KOPT-K1 (cell line): Measurements from ENCODE around the gene PEX26.
"Not testable (repeated sequence)": the region's sequence is repeated elsewhere in the genome, so short reads cannot be mapped to it uniquely, and the experiment has no call there.

ENCODE experiments used
- H3K27ac ChIP-seq: fragments of 200-600 bp; sonication (generic); 2 replicates; pipeline ENCODE4 v1.5.1; 2016; ENCODE audit warnings: antibody characterized with exemption, mild to moderate bottlenecking, low read depth, low read length; ENCODE audit not compliant: poor library complexity, severe bottlenecking
- H3K36me3 ChIP-seq: fragments of 200-600 bp; sonication (generic); 2 replicates; pipeline ENCODE4 v1.5.1; 2017; ENCODE audit warnings: antibody characterized with exemption, mild to moderate bottlenecking, low read length, moderate library complexity; ENCODE audit not compliant: insufficient read depth
- H3K9me3 ChIP-seq: fragments of 200-600 bp; sonication (generic); 2 replicates; pipeline ENCODE4 v1.5.1; 2017; ENCODE audit warnings: antibody characterized with exemption, low read length, mild to moderate bottlenecking; ENCODE audit not compliant: insufficient read depth, poor library complexity, severe bottlenecking

Gene PEX26

DNA sequence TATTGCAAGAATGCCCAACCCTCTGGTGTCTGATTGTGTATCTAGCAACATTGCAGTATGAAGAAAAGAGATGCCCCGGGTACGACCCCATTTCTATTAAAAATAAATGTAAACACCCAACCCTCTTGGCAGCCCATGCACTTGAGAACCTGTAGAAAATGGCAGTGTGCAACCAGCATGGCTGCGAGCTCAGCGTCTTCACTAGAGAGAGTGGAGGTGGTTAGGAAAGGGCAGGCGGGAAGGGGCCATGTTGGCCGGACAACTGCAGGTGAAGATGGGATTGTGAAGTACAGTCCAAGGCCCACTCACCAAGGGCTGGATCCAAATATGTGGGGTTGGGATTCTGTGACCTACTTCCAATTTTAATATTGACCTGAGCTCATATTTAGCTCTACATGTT lies 15.9 kb downstream of the PEX26 start:
- H3K9me3 ChIP-seq: peaks cover 4% of the 10 kb centered on the region
- H3K27ac ChIP-seq: no peak overlapping the region
- H3K36me3 ChIP-seq: peaks cover 70% of the 10 kb centered on the region

DNA sequence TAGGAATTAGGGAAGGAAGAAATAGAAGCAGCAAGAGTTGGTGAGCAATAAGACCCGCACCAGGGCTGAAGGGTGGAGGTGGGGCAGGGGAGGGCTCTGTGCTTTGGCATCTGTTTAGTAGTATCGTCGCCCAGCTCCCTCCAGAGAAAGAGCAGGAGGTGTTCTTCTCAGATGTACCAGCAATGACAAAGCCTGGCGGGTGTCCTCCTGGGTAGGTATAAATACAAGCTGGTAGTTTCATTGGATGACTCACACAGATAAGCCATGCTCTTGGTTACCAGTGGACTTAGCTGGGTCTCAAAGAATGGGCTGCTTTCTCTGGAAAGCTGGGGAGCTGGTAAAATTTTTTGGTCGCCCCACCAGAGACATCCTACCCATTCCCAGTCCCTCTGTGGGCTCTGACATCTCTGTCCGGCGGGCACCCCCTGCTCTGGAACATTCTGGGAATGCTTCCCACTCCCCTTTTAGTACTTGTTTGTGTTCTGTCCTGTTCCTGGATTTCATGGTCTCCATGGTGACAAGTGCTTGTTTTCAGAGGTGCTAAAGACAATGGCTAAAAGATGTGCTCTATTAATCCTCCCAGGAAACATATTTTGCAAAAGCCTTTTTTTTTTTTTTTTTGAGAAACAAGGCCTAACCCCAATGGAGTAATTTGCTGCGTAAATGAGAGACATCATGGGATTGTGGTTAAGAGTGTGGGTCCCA lies 17.5 kb downstream of the PEX26 start:
- Histone ChIP-seq H3K36me3 (peaks cover 54% of the 10 kb centered on the region), H3K27ac (no peak overlapping the region), H3K9me3 (peaks cover 4% of the 10 kb centered on the region)

DNA sequence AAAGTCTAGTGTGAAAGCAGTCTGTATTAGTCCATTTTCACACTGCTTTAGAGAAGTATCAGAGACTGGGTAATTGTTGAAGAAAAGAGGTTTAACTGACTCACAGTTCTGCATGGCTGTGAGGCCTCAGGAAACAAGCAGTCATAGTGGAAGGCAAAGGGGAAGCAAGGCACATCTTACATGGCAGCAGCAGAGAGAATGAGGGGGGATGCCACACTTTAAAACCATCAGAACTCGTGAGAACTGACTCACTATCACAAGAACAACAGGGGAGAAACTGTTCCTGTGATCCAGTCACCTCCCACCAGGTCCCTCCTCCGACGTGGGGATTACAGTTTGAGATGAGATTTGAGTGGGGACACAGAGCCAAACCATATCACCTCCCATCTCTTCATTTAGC lies 19.0 kb downstream of the PEX26 start:
- peaks cover 4% of the 10 kb centered on the region for H3K9me3 ChIP-seq
- peaks cover 45% of the 10 kb centered on the region for H3K36me3 ChIP-seq
- H3K27ac ChIP-seq: no peak overlapping the region

DNA sequence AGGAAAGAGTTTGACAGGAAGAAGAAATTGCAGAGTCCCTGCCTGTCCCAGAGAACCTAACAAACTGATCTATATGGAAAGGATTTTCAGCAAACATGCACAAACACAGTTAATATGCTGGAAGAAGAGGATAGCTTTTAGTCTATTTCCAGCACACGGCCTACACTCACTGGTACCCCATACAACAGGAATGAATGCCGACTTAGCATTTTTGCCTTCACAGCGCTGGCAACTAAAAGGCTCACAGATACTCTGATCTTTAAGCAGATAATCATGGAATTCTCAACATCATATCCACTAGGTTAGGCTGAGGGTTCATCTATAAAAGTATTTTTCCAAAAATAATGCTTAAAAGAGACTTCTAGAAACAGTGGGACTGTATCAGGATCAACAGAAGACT lies 23.0 kb downstream of the PEX26 start:
- Histone ChIP-seq H3K9me3 (peaks cover 5% of the 10 kb centered on the region), H3K36me3 (peaks cover 23% of the 10 kb centered on the region; the same call in 1 of the 2 replicates), H3K27ac (no peak overlapping the region)

DNA sequence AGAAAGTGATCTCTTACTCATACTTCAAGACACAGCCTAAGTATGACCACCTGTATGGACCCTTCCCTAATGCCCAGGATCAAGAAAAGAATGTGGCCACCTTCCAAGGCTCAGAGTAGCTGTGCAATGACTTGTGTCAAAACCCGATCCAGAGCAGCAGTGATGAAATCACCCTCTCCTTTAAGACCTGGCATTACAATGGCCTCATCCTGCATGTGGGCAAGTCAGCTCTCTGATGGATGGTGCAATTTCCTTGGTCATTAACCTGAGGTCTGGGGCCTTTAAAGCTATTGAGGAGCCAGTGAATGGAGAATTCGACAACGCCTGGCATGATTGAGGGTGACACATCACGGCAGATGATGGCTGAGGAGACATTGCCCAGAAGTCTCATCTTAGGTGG lies 23.7 kb downstream of the PEX26 start:
- H3K9me3 ChIP-seq: peaks cover 9% of the 10 kb centered on the region
- H3K36me3 ChIP-seq: peaks cover 18% of the 10 kb centered on the region; the same call in 1 of the 2 replicates
- no peak overlapping the region for H3K27ac ChIP-seq

DNA sequence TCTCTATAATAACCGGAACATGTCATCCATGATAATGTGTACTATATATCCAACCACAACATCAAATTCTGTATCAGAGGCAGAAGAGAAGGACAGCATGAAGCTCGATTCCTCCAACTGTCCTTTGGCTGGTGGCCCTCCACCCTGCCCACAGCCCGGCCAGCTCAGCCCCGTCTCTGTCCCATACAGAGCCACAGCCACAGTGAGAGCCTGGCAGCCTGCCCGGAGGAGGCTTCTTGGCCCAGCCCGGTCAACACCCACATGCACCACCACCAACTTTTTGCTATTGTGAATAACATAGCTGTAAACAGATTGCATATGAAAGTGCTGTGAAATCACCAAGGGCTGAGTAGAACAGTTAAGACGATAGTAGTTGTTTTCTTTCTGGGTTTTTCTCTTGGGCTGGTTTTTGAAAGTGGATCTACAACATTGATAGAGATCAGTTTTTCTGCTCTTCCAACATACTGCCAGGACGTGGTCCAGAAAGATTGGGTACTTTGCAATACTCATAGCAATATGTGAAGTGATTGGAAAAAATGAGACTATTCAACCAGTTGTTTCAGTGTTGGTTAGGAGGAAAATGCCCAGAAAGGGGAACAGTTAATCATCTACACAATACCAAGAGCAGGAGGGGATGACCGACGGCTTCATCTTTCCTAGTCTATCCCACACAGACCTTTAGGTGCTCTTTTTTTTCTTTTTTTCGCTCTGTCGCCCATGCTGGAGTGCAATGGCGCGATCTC lies 25.9 kb downstream of the PEX26 start:
- Histone ChIP-seq H3K27ac (no peak overlapping the region), H3K36me3 (peaks cover 12% of the 10 kb centered on the region; the same call in 1 of the 2 replicates), H3K9me3 (peaks cover 5% of the 10 kb centered on the region)

DNA sequence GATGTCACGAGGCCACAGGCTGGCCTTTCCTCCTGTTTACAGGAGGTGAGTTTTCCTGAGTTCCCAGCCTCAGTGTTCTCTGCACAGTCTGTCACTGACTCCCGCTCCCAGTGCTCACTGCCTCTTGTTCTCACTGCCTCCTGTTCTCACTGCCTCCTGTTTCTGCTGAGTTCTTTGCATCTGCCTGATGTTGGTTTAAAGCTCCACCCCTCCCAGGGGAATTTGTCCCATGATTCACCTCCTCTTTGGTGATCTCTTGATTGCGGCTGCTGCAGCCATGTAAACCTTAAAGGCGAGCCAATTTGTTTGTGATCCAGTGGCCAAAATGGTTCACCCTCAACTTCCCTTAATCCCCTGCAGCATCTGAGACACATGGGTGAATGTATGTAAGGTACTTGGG lies 26.8 kb downstream of the PEX26 start:
- H3K9me3 ChIP-seq: peaks cover 5% of the 10 kb centered on the region
- H3K27ac ChIP-seq: no peak overlapping the region

DNA sequence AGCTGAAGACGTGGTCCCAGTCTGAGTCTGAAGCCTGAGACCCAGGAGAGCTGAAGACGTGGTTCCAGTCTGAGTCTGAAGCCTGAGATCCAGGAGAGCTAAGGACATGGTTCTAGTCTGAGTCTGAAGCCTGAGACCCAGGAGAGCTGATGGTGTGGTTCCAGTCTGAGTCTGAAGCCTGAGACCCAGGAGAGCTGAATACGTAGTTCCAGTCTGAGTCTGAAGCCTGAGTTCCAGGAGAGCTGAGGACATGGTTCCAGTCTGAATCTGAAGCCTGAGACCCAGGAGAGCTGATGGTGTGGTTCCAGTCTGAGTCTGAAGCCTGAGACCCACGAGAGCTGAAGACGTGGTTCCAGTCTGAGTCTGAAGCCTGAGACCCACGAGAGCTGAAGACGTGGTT lies 28.2 kb downstream of the PEX26 start:
- H3K36me3 ChIP-seq, H3K9me3 ChIP-seq, H3K27ac ChIP-seq: not testable (repeated sequence)

More for the DNA sequence above, 26.8 kb downstream of the PEX26 start:
- H3K36me3 ChIP-seq: peaks cover 12% of the 10 kb centered on the region; the same call in 1 of the 2 replicates

DNA sequence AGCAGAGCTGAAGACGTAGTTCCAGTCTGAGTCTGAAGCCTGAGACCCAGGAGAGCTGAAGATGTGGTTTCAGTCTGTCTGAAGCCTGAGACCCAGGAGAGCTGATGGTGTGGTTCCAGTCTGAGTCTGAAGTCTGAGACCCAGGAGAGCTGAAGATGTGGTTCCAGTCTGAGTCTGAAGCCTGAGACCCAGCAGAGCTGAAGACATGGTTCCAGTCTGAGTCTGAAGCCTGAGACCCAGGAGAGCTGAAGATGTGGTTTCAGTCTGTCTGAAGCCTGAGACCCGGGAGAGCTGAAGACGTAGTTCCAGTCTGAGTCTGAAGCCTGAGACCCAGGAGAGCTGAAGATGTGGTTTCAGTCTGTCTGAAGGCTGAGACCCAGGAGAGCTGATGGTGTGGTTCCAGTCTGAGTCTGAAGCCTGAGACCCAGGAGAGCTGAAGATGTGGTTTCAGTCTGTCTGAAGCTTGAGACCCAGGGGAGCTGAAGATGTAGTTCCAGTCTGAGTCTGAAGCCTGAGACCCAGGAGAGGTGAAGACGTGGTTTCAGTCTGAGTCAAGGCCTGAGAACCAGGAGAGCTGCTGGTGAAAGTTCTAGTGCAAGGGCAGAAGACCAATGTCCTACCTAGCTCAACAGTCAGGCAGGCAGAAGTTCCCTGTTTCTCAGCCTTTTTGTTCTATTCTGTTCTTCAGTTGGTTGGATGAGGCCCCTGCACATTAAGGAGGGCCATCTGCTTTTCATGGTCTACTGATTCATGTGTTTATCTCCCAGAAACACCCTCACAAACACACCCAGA lies 29.0 kb downstream of the PEX26 start:
- not testable (repeated sequence) for H3K36me3 ChIP-seq, H3K27ac ChIP-seq, H3K9me3 ChIP-seq

DNA sequence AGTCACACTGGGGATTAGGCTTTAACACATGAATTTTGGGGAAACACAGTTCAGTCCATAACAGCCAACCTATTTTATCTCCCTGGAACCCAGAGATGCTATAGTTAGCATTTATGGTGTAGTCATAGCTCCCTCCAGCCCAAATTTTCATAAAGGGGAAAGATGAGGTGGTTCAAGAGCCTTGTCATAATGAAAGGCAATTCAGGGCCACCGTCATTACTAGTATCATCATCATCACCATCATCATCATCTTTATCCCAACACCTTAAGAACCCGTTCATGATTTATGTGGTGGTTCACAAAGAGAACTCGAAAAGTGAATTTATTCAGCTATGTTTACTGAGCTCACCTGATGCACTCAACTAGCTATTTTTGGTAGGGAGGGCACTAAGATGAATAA lies 30.4 kb downstream of the PEX26 start:
- Histone ChIP-seq H3K9me3 (peaks cover 5% of the 10 kb centered on the region), H3K27ac (no peak overlapping the region), H3K36me3 (no peaks in the 10 kb centered on the region; the same call in 1 of the 2 replicates)

DNA sequence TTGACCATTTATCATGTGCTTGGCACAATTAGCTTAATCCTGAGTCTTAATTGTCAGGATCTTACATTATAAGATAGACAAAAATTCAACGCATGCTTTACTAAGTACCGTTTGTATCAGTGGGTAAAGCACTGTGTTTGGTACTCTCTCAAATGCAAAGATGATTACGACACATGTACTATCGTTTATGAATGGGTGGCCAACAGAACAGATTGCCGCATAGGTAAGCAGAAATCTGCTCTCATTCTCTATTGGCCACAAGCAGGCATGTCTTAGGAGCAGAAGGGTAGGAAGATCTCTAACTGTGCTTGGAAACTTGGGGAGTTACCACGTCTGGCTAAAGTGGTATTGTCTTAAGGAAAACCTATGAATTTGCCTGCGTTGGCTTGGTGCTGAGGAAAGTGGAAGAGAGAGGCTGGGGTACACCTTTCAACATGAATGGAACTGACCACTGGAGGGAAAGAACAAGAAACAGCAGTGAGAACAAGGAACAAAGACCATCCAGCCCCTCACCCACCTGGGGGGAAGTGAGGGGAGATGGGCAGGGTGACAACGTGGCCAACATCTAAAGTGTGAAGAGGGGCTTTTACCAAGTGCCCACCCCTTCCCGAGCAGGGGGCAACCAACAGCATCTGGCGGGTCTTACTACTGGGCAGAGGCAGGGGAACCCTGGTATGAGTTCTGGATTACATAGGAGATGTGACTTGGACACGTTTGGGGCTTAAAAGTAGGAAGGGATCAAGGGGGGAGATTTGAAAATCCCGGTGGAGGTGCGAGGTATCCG lies 31.8 kb downstream of the PEX26 start:
- H3K27ac ChIP-seq: no peak overlapping the region
- H3K9me3 ChIP-seq: peaks cover 5% of the 10 kb centered on the region
- no peaks in the 10 kb centered on the region; the same call in 1 of the 2 replicates for H3K36me3 ChIP-seq

DNA sequence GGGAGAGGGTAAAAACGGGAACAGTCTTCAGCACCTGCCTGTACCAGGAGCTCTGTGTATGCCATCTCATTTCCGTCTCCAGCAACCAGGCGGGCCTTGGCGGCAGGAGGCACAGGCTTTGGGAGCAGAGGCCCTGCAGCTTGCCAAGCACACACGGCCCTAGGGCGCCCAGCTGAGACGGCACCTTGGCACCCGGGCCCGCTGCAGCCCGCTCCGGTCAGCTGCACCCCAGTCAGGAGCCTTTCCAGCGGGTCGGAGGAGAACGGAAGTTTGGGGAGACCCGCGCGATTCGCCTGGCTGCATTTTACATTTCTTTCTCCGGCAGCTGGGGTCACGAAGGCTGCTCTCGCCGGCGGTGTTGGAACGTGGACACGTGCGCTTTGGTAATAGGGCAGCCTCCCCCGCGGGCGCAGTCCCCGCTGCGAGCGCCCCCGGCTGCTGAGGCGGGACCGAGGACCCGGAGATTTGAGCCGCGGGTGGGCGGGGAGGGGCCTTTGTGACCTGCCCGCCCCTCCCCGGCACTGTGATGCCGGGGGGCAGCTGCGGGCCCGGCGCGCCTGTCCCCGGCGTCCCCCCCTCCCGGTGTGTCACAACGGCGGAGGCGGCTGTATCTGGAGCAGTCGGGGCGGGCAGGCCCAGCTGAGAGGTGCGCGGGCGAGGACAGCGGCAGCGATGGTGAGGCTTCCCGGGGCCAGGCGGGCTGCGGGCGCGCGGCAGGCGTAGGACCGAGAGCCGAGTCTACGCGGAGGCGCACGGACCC lies 32.6 kb downstream of the PEX26 start, which contains the start of gene TUBA8:
Gene TUBA8 (plus strand): TSS at position 616 of the 760 bp plus-strand sequence. CDS start 57 bp downstream, at position 673.
- H3K27ac ChIP-seq: no peak within 1 kb of the TSS
- H3K36me3 ChIP-seq: no peaks in the 10 kb centered on the region; the same call in 1 of the 2 replicates
- H3K9me3 ChIP-seq: peaks cover 5% of the 10 kb centered on the region

DNA sequence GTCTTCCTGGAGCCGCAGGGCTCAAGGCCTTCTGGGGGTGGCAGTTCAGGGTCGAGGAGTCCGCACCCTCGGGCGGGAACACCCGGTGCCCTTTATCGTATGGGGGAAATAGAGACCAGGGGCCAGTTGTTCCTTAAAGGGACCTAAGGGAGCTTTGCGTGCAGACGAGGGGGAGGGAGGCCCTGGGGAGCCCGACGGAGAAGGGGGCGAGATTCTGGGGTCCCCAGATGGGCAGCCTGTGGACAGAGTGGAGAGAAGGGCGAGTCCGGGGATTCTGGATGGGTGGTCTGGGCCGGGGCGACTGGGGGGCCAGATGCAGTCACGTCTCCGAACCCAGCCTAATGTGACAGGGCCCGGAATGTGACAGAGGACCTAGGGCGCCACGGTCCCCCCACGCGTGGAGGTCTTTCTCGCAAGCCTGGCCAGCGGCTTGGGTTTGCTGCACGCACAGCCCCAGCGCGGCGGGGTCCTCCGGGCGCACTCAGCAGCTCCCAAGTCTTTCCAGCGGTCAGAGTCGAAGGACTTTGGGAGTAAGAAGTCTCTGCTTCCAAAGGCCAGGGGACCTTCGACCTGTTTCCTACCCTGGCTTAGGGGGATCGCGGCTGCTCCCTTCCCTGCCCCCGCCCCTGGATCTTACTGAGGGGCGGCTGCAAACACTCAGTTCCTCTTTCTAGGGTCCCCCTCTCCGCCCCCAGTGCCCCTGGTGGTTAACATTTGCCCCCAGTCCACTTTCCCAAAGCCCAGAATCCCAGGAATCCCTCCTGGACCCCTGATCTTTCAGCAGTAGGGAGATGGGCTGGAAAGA lies 33.4 kb downstream of the PEX26 start:
- no peak overlapping the region for H3K27ac ChIP-seq
- H3K36me3 ChIP-seq: no peaks in the 10 kb centered on the region
- peaks cover 1% of the 10 kb centered on the region for H3K9me3 ChIP-seq
